Keratinocyte (primary cell): Measurements from ENCODE around the gene HSDL2.

Experiments used
- CTCF ChIP-seq, 3 experiments: IDR thresholded peaks in 1 of 3; conservative IDR thresholded peaks in 1 of 3; optimal IDR thresholded peaks in 1 of 3; 2 replicates in 2 of 3; 3 replicates in 1 of 3; pipeline versions ENCODE3 to v1.5.1; 2011; ENCODE audit warnings: low read length in 3 of 3, mild to moderate bottlenecking in 3 of 3, moderate library complexity in 2 of 3, control low read depth in 1 of 3, inconsistent platforms in 1 of 3; ENCODE audit not compliant: insufficient read depth in 2 of 3; ENCODE audit errors: extremely low read depth in 1 of 3
- EZH2 ChIP-seq: IDR thresholded peaks from one replicate; pipeline ENCODE4 v1.6.1; 2012; ENCODE audit warnings: inconsistent platforms, mild to moderate bottlenecking, low read length, moderate library complexity

DNA sequence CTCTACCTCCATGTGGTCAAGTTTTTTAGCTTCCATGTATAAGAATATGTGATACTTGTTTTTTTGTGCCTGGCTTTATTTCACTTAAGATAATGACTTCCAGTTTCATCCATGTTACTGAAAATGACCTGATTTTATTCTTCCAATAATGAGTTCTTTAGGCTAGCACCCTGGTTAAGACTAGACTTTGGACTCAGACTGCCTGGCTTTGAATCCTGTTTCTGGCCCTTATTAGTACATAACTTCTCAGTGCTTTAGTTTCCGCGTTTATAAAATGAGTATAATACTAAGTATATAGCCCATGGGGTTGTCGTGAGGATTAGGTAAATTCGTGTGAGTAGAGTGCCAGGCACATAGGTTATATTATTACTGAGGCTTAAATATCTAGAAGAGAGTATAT, 125.2 kb downstream of the HSDL2 start:
- TF ChIP-seq EZH2 (no peak), CTCF (optimal IDR thresholded peaks at IDR 0.05 in 1 of 3, IDR thresholded peaks at IDR 0.05 in 1 of 3, conservative IDR thresholded peaks at IDR 0.05 in 1 of 3; ENCODE audit: extremely low read depth in 1 of 3, insufficient read depth in 2 of 3, low read length in 3 of 3) (no peak)
